ENCODE measurements around the gene ASPSCR1. TPM values are rescaled to one million over a fixed set of nuclear protein-coding genes. Genes with fewer than 3 reads are reported as not detected.

ASPSCR1 gene
- total and polyA plus RNA-seq, 9 of the 15 experiments (the other 6 are each of a cell fraction or from before 2014, with no cell fraction given): 0.90 to 36.9 (median 11.6) TPM

DNA sequence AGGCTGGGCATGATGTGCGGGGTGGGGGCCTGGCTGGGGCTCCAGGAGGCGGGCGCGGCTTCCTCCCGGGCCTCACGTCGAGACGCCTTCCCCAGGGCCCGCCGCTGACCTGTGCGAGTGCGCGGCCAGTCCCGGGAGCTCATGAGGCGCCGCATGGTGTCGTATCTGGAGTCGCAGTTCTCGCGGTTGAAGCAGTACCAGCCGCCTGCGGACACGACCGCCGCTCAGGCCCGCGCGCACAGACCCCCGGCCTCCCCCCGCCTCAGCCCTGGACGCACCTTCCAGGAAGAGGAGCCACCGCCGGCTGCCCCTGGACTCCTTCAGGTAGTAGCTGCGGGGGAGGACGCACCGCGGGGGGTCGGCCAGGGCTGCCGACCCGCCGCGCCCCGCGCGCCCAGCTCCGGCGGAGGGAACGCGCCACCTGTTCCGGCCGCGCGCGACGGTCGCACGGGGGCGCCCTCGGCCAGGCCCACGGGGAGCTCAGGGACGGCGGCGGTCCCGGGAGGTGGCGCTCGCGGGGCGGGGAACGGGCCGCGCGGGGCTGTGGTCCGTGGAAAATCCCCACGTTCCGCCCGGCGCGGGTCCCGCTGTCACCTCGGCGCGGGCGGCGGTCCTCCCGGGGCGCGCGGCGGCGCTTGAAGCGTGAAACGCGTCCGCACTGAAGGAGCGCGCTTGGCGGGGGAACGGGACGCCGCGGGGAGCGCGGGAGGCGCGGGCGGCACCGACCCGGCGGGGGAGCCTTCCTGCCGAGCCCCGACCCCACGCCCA is 17.9 kb upstream of the ASPSCR1 start:
- in situ Hi-C loops (cut with MboI) (no loop called here), intact Hi-C loops (cut with micrococcal nuclease) (loop anchor here (1.0 to 10.0 kb wide), 2 partner anchors 62 to 195 kb away; no protein-coding TSS in a partner anchor)
- peak overlapping the region; percentile 58 for H3K4me3 ChIP-seq
- POLR2A ChIA-PET: interaction anchor here (0.6 to 1.6 kb wide), 17 partner anchors 8 to 224 kb away, joined by 3 to 7 read pairs (median 4); partner anchors contain the start of genes ASPSCR1, CENPX, LRRC45 and PYCR1
- peak overlapping the region; percentile 68 for H3K27ac ChIP-seq (ENCODE audit: extremely low read depth, low read depth, low read length)
- CTCF ChIA-PET (ENCODE audit: low intra/inter-chr PET ratio): interaction anchor here (0.5 to 5.2 kb wide), 8 partner anchors 61 to 808 kb away, joined by 3 to 103 read pairs (median 4); partner anchors contain the start of genes CENPX, DCXR and LRRC45
- BruUV-seq (replicated peaks): no TSS peak
- FAIRE-seq (no peak), DNase-seq (ENCODE audit: extremely low read depth in 1 of 4, low spot score in 3 of 4) (peak; percentile 85 to 88 (median 86)), ATAC-seq (peak; percentile 84)
- H4K20me1 ChIP-seq (replicated peaks; ENCODE audit: control insufficient read depth, insufficient read depth, low read length): no peaks in the 10 kb centered on the region
- WGBS (ENCODE audit: insufficient coverage, low coverage, missing lambda C conversion rate): under 1% methylated on average over 43 of the region's 112 CpGs
- H3K9me1 ChIP-seq (ENCODE audit: control insufficient read depth, insufficient read depth, low read length): no peaks in the 10 kb centered on the region
- H3K4me1 ChIP-seq (replicated peaks in 1 of 2; ENCODE audit: control insufficient read depth in 2 of 2, insufficient read depth in 2 of 2, low read length in 2 of 2): peaks cover 7 to 73% of the 10 kb centered on the region in 2 experiments; a peak in 4 of 5 replicates
- H3K36me3 ChIP-seq (ENCODE audit: control insufficient read depth, insufficient read depth, low read length): peaks cover 15% of the 10 kb centered on the region; the same call in 2 of the 3 replicates
- H3K4me2 ChIP-seq (ENCODE audit: insufficient read depth, low read length): peak overlapping the region; percentile 85
- H3K79me2 ChIP-seq (ENCODE audit: control insufficient read depth, insufficient read depth, low read length): peaks cover 20% of the 10 kb centered on the region
- no peaks in the 10 kb centered on the region for H3K27me3 ChIP-seq (ENCODE audit: control insufficient read depth in 2 of 2, insufficient read depth in 2 of 2, low read length in 2 of 2)
- H3K9ac ChIP-seq (ENCODE audit: insufficient read depth in 1 of 2, low read depth in 2 of 2, low read length in 2 of 2): peak overlapping the region; percentile 82 to 92
- no peaks in the 10 kb centered on the region for H3K9me3 ChIP-seq (replicated peaks; ENCODE audit: control insufficient read depth, insufficient read depth, low read depth, low read length)
- H2AFZ ChIP-seq (ENCODE audit: low read depth, low read length): peak overlapping the region; percentile 91
- TF ChIP-seq TAF1 (IDR thresholded peaks at IDR 0.05; ENCODE audit: control insufficient read depth, extremely low read depth, insufficient read depth, low read length, severe bottlenecking): peak; percentile 33
- TF ChIP-seq ZNF583 (CRISPR knock-in tag; IDR thresholded peaks at IDR 0.05): 0 out of 2 replicates have a peak, but pooled peaks have one; percentile 9
- TF ChIP-seq, protein P1, sequence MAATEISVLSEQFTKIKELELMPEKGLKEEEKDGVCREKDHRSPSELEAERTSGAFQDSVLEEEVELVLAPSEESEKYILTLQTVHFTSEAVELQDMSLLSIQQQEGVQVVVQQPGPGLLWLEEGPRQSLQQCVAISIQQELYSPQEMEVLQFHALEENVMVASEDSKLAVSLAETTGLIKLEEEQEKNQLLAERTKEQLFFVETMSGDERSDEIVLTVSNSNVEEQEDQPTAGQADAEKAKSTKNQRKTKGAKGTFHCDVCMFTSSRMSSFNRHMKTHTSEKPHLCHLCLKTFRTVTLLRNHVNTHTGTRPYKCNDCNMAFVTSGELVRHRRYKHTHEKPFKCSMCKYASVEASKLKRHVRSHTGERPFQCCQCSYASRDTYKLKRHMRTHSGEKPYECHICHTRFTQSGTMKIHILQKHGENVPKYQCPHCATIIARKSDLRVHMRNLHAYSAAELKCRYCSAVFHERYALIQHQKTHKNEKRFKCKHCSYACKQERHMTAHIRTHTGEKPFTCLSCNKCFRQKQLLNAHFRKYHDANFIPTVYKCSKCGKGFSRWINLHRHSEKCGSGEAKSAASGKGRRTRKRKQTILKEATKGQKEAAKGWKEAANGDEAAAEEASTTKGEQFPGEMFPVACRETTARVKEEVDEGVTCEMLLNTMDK (IDR thresholded peaks at IDR 0.05; ENCODE audit: borderline replicate concordance, insufficient read depth, low read depth, low read length, poor library complexity, severe bottlenecking): peak; percentile 80
- peak; percentile 56; the same call in 1 of the 2 replicates for TF ChIP-seq POLR2A (conservative IDR thresholded peaks at IDR 0.05)
- peak; percentile 1 for TF ChIP-seq PRPF4 (IDR thresholded peaks at IDR 0.05; ENCODE audit: insufficient read depth, low read depth, low read length, poor library complexity, severe bottlenecking)
- peak; percentile 65; the same call in 1 of the 2 replicates for TF ChIP-seq PHF8 (IDR thresholded peaks at IDR 0.05; ENCODE audit: borderline replicate concordance, low read length)
- TF ChIP-seq RFX7 (CRISPR knock-in tag; IDR thresholded peaks at IDR 0.05): no peak
- TF ChIP-seq PCBP1 (IDR thresholded peaks at IDR 0.05; ENCODE audit: low read depth, low read length, poor library complexity, severe bottlenecking): peak; percentile 60
- TF ChIP-seq, protein P2, sequence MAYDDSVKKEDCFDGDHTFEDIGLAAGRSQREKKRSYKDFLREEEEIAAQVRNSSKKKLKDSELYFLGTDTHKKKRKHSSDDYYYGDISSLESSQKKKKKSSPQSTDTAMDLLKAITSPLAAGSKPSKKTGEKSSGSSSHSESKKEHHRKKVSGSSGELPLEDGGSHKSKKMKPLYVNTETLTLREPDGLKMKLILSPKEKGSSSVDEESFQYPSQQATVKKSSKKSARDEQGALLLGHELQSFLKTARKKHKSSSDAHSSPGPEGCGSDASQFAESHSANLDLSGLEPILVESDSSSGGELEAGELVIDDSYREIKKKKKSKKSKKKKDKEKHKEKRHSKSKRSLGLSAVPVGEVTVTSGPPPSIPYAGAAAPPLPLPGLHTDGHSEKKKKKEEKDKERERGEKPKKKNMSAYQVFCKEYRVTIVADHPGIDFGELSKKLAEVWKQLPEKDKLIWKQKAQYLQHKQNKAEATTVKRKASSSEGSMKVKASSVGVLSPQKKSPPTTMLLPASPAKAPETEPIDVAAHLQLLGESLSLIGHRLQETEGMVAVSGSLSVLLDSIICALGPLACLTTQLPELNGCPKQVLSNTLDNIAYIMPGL (CRISPR knock-in tag; IDR thresholded peaks at IDR 0.05): peak; percentile 87; the same call in 1 of the 2 replicates
- TF ChIP-seq CREB1 (IDR thresholded peaks at IDR 0.05): no peak
- TF ChIP-seq CREB1 (CRISPR knock-in tag; IDR thresholded peaks at IDR 0.05): no peak; the same call in 1 of the 2 replicates
- TF ChIP-seq, protein P3, sequence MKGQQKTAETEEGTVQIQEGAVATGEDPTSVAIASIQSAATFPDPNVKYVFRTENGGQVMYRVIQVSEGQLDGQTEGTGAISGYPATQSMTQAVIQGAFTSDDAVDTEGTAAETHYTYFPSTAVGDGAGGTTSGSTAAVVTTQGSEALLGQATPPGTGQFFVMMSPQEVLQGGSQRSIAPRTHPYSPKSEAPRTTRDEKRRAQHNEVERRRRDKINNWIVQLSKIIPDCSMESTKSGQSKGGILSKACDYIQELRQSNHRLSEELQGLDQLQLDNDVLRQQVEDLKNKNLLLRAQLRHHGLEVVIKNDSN (CRISPR knock-in tag; IDR thresholded peaks at IDR 0.05): no peak
- peak; percentile 88 for TF ChIP-seq MTA3 (IDR thresholded peaks at IDR 0.05; ENCODE audit: borderline replicate concordance)
- 0 out of 2 replicates have a peak, but pooled peaks have one; percentile 30 for TF ChIP-seq ZNF197 (CRISPR knock-in tag; IDR thresholded peaks at IDR 0.05; ENCODE audit: low read depth)
- TF ChIP-seq SMAD4 (CRISPR knock-in tag; conservative IDR thresholded peaks at IDR 0.05): peak; percentile 84

All from K562 (cell line).